Suprapubic skin (tissue), 4 donors: ENCODE measurements around the gene DIP2C. TPM values are rescaled to one million over a fixed set of nuclear protein-coding genes. Genes with fewer than 3 reads are reported as not detected.

Source experiments
- DNase-seq, 2 donors: peaks; one replicate each; pipeline ENCODE4 v3.0.0-alpha.2; 2019; ENCODE audit warnings: low spot score in 2 of 2
- H3K27ac ChIP-seq: fragments of 200-600 bp; sonication (generic); one replicate; pipeline ENCODE4 v1.5.1; 2019
- H3K27me3 ChIP-seq: fragments of 200-600 bp; sonication (generic); one replicate; pipeline ENCODE4 v1.5.1; 2019
- H3K36me3 ChIP-seq: fragments of 200-600 bp; sonication (generic); one replicate; pipeline ENCODE4 v1.5.1; 2019
- H3K4me1 ChIP-seq: fragments of 200-600 bp; sonication (generic); one replicate; pipeline ENCODE4 v1.5.1; 2019
- H3K4me3 ChIP-seq: fragments of 200-600 bp; sonication (generic); one replicate; pipeline ENCODE4 v1.5.1; 2019; ENCODE audit warnings: mild to moderate bottlenecking
- H3K9me3 ChIP-seq: fragments of 200-600 bp; sonication (generic); one replicate; pipeline ENCODE4 v1.5.1; 2019
- EP300 ChIP-seq: sonication (generic); formaldehyde crosslinking; IDR thresholded peaks from one replicate; pipeline ENCODE4 v1.6.1; 2017; ENCODE audit warnings: antibody characterized with exemption
- POLR2A ChIP-seq, 2 donors: fragments of 450-650 bp; IDR thresholded peaks; one replicate each; pipeline ENCODE4 v1.6.1; 2017; ENCODE audit warnings: antibody characterized with exemption in 2 of 2, mild to moderate bottlenecking in 2 of 2, moderate library complexity in 2 of 2
- POLR2AphosphoS5 ChIP-seq, 3 donors: sonication (generic); formaldehyde crosslinking; IDR thresholded peaks; one replicate each; pipeline ENCODE4 v1.6.1; 2017; ENCODE audit warnings: antibody characterized with exemption in 3 of 3
- WGBS: methylation state at CpG from one replicate; pipeline ENCODE4 v1.1.5; 2018; 5-methylcytosine and 5-hydroxymethylcytosine counted together
- total RNA-seq, 4 donors: library from RNA; depleted of rRNA; stranded (reverse); fragments of >200 nt; gene quantifications; one replicate each; pipeline ENCODE4 v1.1.0, GENCODE V29; 2016
- TF ChIP-seq, protein P1 (sequence below), 2 donors: fragments of 200-600 bp in 1 of 2; fragments of 450-650 bp in 1 of 2; sonication (generic) in 1 of 2; IDR thresholded peaks; one replicate each; pipeline ENCODE4 v1.5.1; 2016 to 2019; ENCODE audit warnings: antibody characterized with exemption in 2 of 2, mild to moderate bottlenecking in 1 of 2, moderate library complexity in 1 of 2

Gene DIP2C
- total RNA-seq, 4 donors from 2014 or later: 6.7 to 23.3 (median 14.7) TPM

DNA sequence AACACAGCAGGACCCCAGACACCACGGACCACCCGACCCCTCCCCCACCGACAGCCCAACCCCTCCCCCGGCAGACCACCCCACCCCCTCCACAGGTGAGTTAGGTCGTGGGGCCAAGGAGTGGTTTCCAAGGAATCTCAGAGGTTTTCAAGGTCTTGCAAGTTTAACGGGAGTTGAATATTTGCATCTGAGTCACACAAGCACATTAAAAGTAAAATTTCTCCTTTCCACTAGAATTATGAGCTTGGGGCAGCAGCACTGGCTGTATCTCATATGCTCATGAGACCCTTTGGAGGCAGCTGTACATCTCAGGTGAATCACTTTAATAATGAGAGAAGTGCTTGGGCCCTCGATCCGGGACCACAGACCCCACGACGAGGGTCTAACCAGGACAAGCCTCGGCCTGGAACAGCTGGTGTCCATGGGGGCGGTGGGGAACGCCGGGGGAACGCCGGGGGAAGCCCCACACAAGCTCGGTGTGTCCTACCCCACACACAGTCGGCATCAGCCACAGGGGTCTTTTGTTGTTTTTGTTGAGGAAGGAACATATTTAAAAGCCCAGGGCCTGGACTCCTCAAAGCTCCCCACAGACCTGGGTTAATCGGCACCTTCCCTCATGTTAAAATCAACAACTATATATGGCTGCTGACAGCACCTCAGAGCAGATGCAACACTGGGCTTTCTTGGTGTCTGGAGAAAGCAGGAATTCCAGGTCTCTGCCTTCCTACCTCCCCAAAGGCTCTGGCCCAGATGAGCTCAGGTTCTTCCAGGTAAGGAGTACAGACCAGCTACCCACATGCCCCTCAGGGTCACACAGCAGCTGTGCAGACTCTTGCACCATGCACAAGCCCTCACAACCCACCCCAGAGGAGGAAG lies 130.3 kb downstream of the DIP2C start:
- H3K4me1 ChIP-seq: no peaks in the 10 kb centered on the region
- no peak for TF ChIP-seq EP300
- no peak for TF ChIP-seq POLR2AphosphoS5 (IDR thresholded peaks at IDR 0.05)
- no peak for TF ChIP-seq POLR2A (IDR thresholded peaks at IDR 0.05)
- TF ChIP-seq, protein P1, sequence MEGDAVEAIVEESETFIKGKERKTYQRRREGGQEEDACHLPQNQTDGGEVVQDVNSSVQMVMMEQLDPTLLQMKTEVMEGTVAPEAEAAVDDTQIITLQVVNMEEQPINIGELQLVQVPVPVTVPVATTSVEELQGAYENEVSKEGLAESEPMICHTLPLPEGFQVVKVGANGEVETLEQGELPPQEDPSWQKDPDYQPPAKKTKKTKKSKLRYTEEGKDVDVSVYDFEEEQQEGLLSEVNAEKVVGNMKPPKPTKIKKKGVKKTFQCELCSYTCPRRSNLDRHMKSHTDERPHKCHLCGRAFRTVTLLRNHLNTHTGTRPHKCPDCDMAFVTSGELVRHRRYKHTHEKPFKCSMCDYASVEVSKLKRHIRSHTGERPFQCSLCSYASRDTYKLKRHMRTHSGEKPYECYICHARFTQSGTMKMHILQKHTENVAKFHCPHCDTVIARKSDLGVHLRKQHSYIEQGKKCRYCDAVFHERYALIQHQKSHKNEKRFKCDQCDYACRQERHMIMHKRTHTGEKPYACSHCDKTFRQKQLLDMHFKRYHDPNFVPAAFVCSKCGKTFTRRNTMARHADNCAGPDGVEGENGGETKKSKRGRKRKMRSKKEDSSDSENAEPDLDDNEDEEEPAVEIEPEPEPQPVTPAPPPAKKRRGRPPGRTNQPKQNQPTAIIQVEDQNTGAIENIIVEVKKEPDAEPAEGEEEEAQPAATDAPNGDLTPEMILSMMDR (IDR thresholded peaks at IDR 0.05): no peak
- 82% methylated on average over 18 of the region's 19 CpGs for WGBS
- H3K27ac ChIP-seq: no peak overlapping the region
- DNase-seq: no peak
- no peak overlapping the region for H3K4me3 ChIP-seq
- H3K36me3 ChIP-seq: no peaks in the 10 kb centered on the region
- H3K27me3 ChIP-seq: no peaks in the 10 kb centered on the region
- peaks cover 5% of the 10 kb centered on the region for H3K9me3 ChIP-seq

DNA sequence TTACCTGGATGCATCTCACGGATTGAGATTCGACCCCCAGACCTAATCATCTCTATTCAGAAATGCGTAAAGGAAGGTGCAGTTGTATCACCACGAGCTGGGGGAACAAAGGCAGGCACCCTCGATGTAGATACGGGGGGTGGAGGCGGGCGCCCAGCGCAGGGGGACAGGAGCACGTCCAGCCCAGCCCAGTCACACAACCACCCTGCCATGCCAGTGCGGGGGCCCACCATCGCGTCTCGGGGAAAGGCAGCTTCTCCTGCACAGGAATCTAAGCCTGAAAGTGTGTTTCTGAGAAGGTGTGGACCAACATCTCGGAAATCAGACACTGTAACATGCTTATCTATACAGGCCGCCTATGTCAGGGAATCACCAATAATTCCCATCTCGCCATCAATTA lies 131.1 kb downstream of the DIP2C start:
- no peak overlapping the region for H3K27ac ChIP-seq
- WGBS: 80% methylated on average over 17 of the region's 17 CpGs
- DNase-seq: no peak
- TF ChIP-seq, protein P1 (IDR thresholded peaks at IDR 0.05): no peak
- TF ChIP-seq EP300: no peak
- TF ChIP-seq POLR2A (IDR thresholded peaks at IDR 0.05): no peak
- no peak for TF ChIP-seq POLR2AphosphoS5 (IDR thresholded peaks at IDR 0.05)
- H3K4me3 ChIP-seq: no peak overlapping the region
- no peaks in the 10 kb centered on the region for H3K9me3 ChIP-seq
- H3K27me3 ChIP-seq: no peaks in the 10 kb centered on the region
- no peaks in the 10 kb centered on the region for H3K36me3 ChIP-seq
- no peaks in the 10 kb centered on the region for H3K4me1 ChIP-seq

DNA sequence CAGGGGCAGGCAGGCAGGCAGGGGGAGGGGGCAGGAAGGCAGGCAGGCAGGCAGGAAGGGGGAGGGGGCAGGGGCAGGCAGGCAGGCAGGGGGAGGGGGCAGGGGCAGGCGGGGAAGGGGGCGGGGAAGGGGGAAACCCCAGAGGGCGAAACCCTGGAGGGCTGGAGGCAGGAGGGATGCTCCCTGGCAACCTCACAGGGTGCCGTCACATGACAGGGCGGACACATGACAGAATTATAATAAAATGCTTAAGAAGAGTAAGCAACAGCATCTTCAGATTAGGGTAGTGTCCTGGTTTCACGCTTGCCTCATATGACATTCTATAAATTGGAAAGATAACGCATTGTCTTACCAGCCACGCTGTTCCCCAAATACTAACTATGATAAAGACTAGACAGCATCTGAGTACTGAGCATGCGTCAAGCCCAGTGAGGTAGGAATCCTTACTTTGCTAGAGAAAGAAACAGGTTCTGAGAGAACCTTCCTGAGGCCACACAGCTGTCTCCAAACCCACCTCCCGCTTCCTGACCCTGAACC lies 131.6 kb downstream of the DIP2C start:
- H3K27ac ChIP-seq: no peak overlapping the region
- H3K4me3 ChIP-seq: no peak overlapping the region
- H3K9me3 ChIP-seq: no peaks in the 10 kb centered on the region
- H3K27me3 ChIP-seq: no peaks in the 10 kb centered on the region
- TF ChIP-seq, protein P1 (IDR thresholded peaks at IDR 0.05): no peak
- TF ChIP-seq POLR2AphosphoS5 (IDR thresholded peaks at IDR 0.05) (no peak), POLR2A (IDR thresholded peaks at IDR 0.05) (no peak)
- WGBS: 70% methylated on average over 8 of the region's 10 CpGs
- no peaks in the 10 kb centered on the region for H3K4me1 ChIP-seq
- no peaks in the 10 kb centered on the region for H3K36me3 ChIP-seq
- DNase-seq: no peak

DNA sequence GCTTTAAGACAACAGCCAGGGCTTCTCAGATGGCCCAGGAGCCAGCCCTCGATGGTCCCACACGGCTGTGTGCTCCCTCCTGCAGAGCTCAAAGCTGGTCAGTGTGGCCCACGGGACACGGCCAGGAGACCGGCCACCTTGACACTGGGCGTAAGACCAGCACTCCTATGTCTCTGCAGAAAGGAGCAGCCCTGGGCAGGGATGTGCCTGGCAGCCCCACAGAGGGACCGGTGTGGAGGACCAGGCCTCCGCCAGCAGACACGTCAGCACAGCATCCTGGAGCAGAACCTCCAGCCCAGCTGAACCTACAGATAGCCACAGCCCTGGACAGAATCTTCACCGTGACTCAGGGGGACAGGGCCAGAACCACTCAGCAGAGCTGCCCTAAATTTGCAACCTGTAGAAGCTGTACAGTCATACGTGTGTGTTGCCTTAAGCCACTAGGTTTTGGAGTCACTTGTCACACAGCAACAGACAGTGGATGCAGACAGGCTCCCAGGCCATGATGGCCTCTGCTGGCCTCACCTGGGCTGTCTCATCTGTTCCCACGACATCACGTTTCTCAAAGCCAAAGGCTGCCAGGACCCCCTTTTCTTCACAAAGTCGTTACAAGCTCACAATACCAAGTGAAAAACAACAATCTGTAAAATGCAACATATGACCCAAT lies 132.4 kb downstream of the DIP2C start:
- H3K36me3 ChIP-seq: no peaks in the 10 kb centered on the region
- no peak for DNase-seq
- no peak overlapping the region for H3K27ac ChIP-seq
- 76% methylated on average over 5 of the region's 14 CpGs for WGBS
- no peaks in the 10 kb centered on the region for H3K4me1 ChIP-seq
- no peak overlapping the region for H3K4me3 ChIP-seq
- TF ChIP-seq EP300 (no peak), POLR2A (IDR thresholded peaks at IDR 0.05) (no peak), POLR2AphosphoS5 (IDR thresholded peaks at IDR 0.05) (no peak)
- TF ChIP-seq, protein P1 (IDR thresholded peaks at IDR 0.05): no peak
- no peaks in the 10 kb centered on the region for H3K9me3 ChIP-seq
- no peaks in the 10 kb centered on the region for H3K27me3 ChIP-seq
